HepG2 (cell line): ENCODE data around the gene HAUS1. TPM values are rescaled to one million over a fixed set of nuclear protein-coding genes. Genes with fewer than 3 reads are reported as not detected.

Experiments
- ATAC-seq: fragments of 200-7000 bp; cut with Tn5 transposase; 3 replicates; pipeline ENCODE4 v1.9.1; 2020; ENCODE audit warnings: mild to moderate bottlenecking, moderate library complexity
- BruUV-seq: library from RNA; stranded (reverse); fragments of 400-500 nt; replicated peaks from 2 replicates; lab custom pipeline; 2021; lab: Mats Ljungman, UMichigan
- CTCF ChIA-PET: fragments of 300-600 bp; formaldehyde crosslinking; extraction: SDS; loops from one replicate; lab custom pipeline; 2021; ENCODE audit warnings: low total read pairs, inconsistent platforms, low intra/inter-chr PET ratio; lab: Yijun Ruan, JAX
- POLR2A ChIA-PET: fragments of 350-600 bp; sonication (Branson Sonifier 250); formaldehyde crosslinking; loops from one replicate; lab custom pipeline; 2020; ENCODE audit warnings: antibody characterized with exemption, inconsistent platforms; lab: Yijun Ruan, JAX
- DNase-seq: peaks from one replicate; pipeline ENCODE4 v3.0.0-alpha.2; 2015; ENCODE audit warnings: low spot score
- FAIRE-seq: peaks from 3 replicates; lab custom pipeline; 2011; peaks lifted over from hg19 to GRCh38; lab: Jason Lieb, UNC
- H2AFZ ChIP-seq: one replicate; pipeline ENCODE4 v1.6.1; 2011; ENCODE audit warnings: low read length, inconsistent platforms
- H3K27ac ChIP-seq: fragments of 300-600 bp; 3 replicates; pipeline ENCODE4 v1.8.0; 2011; ENCODE audit warnings: mixed run types, mild to moderate bottlenecking, mixed read lengths, low read length, inconsistent platforms; ENCODE audit not compliant: insufficient read depth; ENCODE audit errors: extremely low read length
- H3K27me3 ChIP-seq, 2 experiments: fragments of 200-600 bp in 1 of 2; 2 replicates in 1 of 2; 3 replicates in 1 of 2; pipeline versions ENCODE4 v1.6.0 to v1.8.0; 2011; ENCODE audit warnings: low read length in 2 of 2, mild to moderate bottlenecking in 2 of 2, moderate library complexity in 2 of 2, inconsistent platforms in 1 of 2; ENCODE audit not compliant: insufficient read depth in 2 of 2, control insufficient read depth in 1 of 2
- H3K36me3 ChIP-seq, 2 experiments: fragments of 200-600 bp in 1 of 2; replicated peaks in 1 of 2; 2 replicates in 1 of 2; 3 replicates in 1 of 2; pipeline versions ENCODE4 v1.5.1 to v1.8.0; 2011; ENCODE audit warnings: low read length in 2 of 2, inconsistent platforms in 1 of 2; ENCODE audit not compliant: insufficient read depth in 2 of 2, control insufficient read depth in 1 of 2
- H3K4me1 ChIP-seq: 2 replicates; pipeline ENCODE4 v1.5.1; 2012; ENCODE audit warnings: low read length, inconsistent platforms; ENCODE audit not compliant: insufficient read depth
- H3K4me2 ChIP-seq: 2 replicates; pipeline ENCODE4 v1.6.0; 2011; ENCODE audit warnings: low read depth, low read length, inconsistent platforms
- H3K4me3 ChIP-seq, 3 experiments: fragments of 200-600 bp in 1 of 3; sonication (generic), shearing (Covaris generic) in 1 of 3; replicated peaks in 1 of 3; 2 replicates each; pipeline ENCODE4 v1.5.1; 2011 to 2016; ENCODE audit warnings: low read length in 3 of 3, inconsistent platforms in 2 of 3, low read depth in 2 of 3, mild to moderate bottlenecking in 2 of 3, control low read depth in 1 of 3, mixed read lengths in 1 of 3; ENCODE audit not compliant: insufficient read depth in 1 of 3
- H3K79me2 ChIP-seq: one replicate; pipeline ENCODE4 v1.6.1; 2011; ENCODE audit warnings: low read length, inconsistent platforms; ENCODE audit not compliant: insufficient read depth
- H3K9ac ChIP-seq: 2 replicates; pipeline ENCODE4 v1.6.0; 2011; ENCODE audit warnings: mild to moderate bottlenecking, low read depth, low read length, inconsistent platforms; ENCODE audit not compliant: insufficient read depth
- H3K9me3 ChIP-seq: 2 replicates; pipeline ENCODE4 v1.5.1; 2012; ENCODE audit warnings: mild to moderate bottlenecking, low read length
- H4K20me1 ChIP-seq: 2 replicates; pipeline ENCODE4 v1.6.0; 2011; ENCODE audit warnings: inconsistent platforms, mild to moderate bottlenecking, low read length, moderate library complexity; ENCODE audit not compliant: insufficient read depth
- BHLHE40 ChIP-seq: IDR thresholded peaks from 2 replicates; pipeline ENCODE4 v1.6.1; 2011; ENCODE audit warnings: low read length, improper control_type of control experiment
- EEA1 ChIP-seq: sonication (generic); formaldehyde crosslinking; IDR thresholded peaks from 2 replicates; pipeline ENCODE4 v1.5.1; 2020; ENCODE audit warnings: mild to moderate bottlenecking, missing genetic modification reagents, borderline replicate concordance
- FOXA1 ChIP-seq, 2 experiments: fragments of 450-650 bp in 1 of 2; sonication (generic) in 1 of 2; formaldehyde crosslinking in 1 of 2; IDR thresholded peaks; 2 replicates each; pipeline versions ENCODE4 v1.4.0 to v1.6.1; 2016 to 2020; ENCODE audit warnings: missing genetic modification reagents in 1 of 2
- MIER3 ChIP-seq: IDR thresholded peaks from 2 replicates; pipeline ENCODE4 v1.6.1; 2016; ENCODE audit warnings: missing compliant biosample characterization, borderline replicate concordance
- PLRG1 ChIP-seq: fragments of 450-650 bp; conservative IDR thresholded peaks from 2 replicates; pipeline ENCODE4 v1.6.1; 2016
- ZBTB42 ChIP-seq: sonication (generic); formaldehyde crosslinking; IDR thresholded peaks from 2 replicates; pipeline ENCODE4 v1.5.0; 2020; ENCODE audit warnings: mild to moderate bottlenecking, missing genetic modification reagents
- ZNF678 ChIP-seq: sonication (generic); formaldehyde crosslinking; IDR thresholded peaks from 2 replicates; pipeline ENCODE4 v1.4.0; 2020; ENCODE audit warnings: mild to moderate bottlenecking, missing genetic modification reagents
- WGBS: methylation state at CpG from one replicate; pipeline ENCODE4 v1.1.6; 2017; ENCODE audit warnings: low lambda C conversion rate; 5-methylcytosine and 5-hydroxymethylcytosine counted together
- in situ Hi-C: cut with HindIII; loops from 2 replicates; pipeline ENCODE4 v1.10.0; 2017; ENCODE audit warnings: low pct_unique_long_range_greater_than_20kb; ENCODE audit not compliant: extremely low pct_ligation_motif_present
- intact Hi-C: fragments of 100-400 bp; cut with micrococcal nuclease; formaldehyde crosslinking; loops from one replicate; pipeline ENCODE4 v1.10.0; 2022; ENCODE audit not compliant: unreplicated experiment
- polyA plus RNA-seq, 8 experiments: library from polyadenylated mRNA; depleted of rRNA in 3 of 8; stranded (reverse) in 7 of 8; unstranded in 1 of 8; fragments of >200 nt; fragmentation: Illumina TruSeq in 4 of 8; extraction: Trizol in 4 of 8; gene quantifications; 2 replicates each; pipeline versions ENCODE4 v1.2.1 to v1.2.3, GENCODE V29; 2011 to 2016; ENCODE audit warnings: low read depth in 4 of 8, missing spikeins in 1 of 8, mixed read lengths in 1 of 8; ENCODE audit not compliant: insufficient read depth in 1 of 8
- total RNA-seq, 5 experiments: library from RNA; depleted of rRNA; stranded (reverse); fragments of >200 nt; fragmentation: Illumina TruSeq; extraction: Trizol; gene quantifications; 2 replicates each; pipeline ENCODE4 v1.2.3, GENCODE V29; 2016; ENCODE audit warnings: low read depth in 1 of 5
- TF ChIP-seq, protein P1 (sequence below): IDR thresholded peaks from 2 replicates; pipeline ENCODE4 v1.6.1; 2016; ENCODE audit warnings: low read depth, missing genetic modification reagents, missing compliant biosample characterization
- TF ChIP-seq, protein P2 (sequence below): sonication (generic); formaldehyde crosslinking; IDR thresholded peaks from 2 replicates; pipeline ENCODE4 v1.4.0; 2020; ENCODE audit warnings: missing genetic modification reagents
- TF ChIP-seq, protein P3 (sequence below): IDR thresholded peaks from 2 replicates; pipeline ENCODE4 v1.6.1; 2018; ENCODE audit warnings: missing genetic modification reagents
- TF ChIP-seq, protein P4 (sequence below): IDR thresholded peaks from 2 replicates; pipeline ENCODE4 v1.6.1; 2016; ENCODE audit warnings: missing genetic modification reagents, missing compliant biosample characterization

Gene HAUS1
- total and polyA plus RNA-seq, 2 of the 13 experiments (the other 11 are each of a cell fraction or from before 2014, with no cell fraction given) = 20.6 to 59.2 TPM

DNA sequence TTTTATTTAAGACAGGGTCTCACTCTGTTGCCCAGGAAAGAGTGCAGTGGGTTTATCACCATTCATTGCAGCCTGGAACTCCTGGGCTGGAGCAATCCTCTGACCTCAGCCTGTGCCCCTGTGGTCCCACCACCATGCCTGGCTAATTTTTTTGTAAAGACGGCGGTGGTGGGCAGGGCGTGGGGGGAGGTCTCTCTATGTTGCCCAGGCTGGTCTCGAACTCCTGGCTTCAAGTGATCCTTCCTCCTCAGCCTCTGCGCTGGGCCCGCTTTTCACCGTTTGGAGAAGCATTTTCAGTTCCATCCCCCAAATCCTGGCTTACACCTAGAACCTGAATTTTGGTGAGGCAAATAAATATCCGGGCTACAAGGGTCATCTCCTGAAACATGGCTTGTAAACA is 4.7 kb upstream of the HAUS1 start (continued):
- TF ChIP-seq, protein P1, sequence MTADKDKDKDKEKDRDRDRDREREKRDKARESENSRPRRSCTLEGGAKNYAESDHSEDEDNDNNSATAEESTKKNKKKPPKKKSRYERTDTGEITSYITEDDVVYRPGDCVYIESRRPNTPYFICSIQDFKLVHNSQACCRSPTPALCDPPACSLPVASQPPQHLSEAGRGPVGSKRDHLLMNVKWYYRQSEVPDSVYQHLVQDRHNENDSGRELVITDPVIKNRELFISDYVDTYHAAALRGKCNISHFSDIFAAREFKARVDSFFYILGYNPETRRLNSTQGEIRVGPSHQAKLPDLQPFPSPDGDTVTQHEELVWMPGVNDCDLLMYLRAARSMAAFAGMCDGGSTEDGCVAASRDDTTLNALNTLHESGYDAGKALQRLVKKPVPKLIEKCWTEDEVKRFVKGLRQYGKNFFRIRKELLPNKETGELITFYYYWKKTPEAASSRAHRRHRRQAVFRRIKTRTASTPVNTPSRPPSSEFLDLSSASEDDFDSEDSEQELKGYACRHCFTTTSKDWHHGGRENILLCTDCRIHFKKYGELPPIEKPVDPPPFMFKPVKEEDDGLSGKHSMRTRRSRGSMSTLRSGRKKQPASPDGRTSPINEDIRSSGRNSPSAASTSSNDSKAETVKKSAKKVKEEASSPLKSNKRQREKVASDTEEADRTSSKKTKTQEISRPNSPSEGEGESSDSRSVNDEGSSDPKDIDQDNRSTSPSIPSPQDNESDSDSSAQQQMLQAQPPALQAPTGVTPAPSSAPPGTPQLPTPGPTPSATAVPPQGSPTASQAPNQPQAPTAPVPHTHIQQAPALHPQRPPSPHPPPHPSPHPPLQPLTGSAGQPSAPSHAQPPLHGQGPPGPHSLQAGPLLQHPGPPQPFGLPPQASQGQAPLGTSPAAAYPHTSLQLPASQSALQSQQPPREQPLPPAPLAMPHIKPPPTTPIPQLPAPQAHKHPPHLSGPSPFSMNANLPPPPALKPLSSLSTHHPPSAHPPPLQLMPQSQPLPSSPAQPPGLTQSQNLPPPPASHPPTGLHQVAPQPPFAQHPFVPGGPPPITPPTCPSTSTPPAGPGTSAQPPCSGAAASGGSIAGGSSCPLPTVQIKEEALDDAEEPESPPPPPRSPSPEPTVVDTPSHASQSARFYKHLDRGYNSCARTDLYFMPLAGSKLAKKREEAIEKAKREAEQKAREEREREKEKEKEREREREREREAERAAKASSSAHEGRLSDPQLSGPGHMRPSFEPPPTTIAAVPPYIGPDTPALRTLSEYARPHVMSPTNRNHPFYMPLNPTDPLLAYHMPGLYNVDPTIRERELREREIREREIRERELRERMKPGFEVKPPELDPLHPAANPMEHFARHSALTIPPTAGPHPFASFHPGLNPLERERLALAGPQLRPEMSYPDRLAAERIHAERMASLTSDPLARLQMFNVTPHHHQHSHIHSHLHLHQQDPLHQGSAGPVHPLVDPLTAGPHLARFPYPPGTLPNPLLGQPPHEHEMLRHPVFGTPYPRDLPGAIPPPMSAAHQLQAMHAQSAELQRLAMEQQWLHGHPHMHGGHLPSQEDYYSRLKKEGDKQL (CRISPR knock-in tag) = no peak
- TF ChIP-seq, protein P2, sequence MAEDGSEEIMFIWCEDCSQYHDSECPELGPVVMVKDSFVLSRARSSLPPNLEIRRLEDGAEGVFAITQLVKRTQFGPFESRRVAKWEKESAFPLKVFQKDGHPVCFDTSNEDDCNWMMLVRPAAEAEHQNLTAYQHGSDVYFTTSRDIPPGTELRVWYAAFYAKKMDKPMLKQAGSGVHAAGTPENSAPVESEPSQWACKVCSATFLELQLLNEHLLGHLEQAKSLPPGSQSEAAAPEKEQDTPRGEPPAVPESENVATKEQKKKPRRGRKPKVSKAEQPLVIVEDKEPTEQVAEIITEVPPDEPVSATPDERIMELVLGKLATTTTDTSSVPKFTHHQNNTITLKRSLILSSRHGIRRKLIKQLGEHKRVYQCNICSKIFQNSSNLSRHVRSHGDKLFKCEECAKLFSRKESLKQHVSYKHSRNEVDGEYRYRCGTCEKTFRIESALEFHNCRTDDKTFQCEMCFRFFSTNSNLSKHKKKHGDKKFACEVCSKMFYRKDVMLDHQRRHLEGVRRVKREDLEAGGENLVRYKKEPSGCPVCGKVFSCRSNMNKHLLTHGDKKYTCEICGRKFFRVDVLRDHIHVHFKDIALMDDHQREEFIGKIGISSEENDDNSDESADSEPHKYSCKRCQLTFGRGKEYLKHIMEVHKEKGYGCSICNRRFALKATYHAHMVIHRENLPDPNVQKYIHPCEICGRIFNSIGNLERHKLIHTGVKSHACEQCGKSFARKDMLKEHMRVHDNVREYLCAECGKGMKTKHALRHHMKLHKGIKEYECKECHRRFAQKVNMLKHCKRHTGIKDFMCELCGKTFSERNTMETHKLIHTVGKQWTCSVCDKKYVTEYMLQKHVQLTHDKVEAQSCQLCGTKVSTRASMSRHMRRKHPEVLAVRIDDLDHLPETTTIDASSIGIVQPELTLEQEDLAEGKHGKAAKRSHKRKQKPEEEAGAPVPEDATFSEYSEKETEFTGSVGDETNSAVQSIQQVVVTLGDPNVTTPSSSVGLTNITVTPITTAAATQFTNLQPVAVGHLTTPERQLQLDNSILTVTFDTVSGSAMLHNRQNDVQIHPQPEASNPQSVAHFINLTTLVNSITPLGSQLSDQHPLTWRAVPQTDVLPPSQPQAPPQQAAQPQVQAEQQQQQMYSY (CRISPR knock-in tag) = no peak
- TF ChIP-seq BHLHE40 = no peak

DNA sequence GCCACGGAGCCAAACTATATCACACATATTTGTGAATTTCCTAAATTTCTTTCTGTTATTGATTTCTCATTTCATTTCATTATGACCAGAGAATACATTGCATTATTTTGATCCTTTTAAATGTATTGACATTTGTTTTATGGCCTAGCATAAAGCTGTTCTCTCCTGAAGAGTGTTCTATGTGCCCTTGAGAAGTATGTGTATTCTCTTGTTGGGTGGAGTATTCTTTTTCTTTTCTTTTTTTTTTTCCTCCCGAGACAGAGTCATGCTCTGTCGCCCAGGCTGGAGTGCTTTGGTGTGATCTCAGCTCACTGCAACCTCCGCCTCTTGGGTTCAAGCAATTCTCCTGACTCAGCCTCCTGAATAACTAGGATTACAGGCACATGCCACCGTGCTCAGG is 5.2 kb downstream of the HAUS1 start:
- Histone ChIP-seq H3K4me2 (no peak overlapping the region), H2AFZ (no peak overlapping the region), H3K9me3 (no peaks in the 10 kb centered on the region), H3K9ac (no peak overlapping the region), H3K4me1 (no peaks in the 10 kb centered on the region), H3K4me3 (no peak overlapping the region), H3K79me2 (peaks cover 9% of the 10 kb centered on the region), H4K20me1 (no peaks in the 10 kb centered on the region), H3K27me3 (no peaks in the 10 kb centered on the region), H3K36me3 (no peaks in the 10 kb centered on the region; a peak in 1 of 5 replicates), H3K27ac (no peak overlapping the region)
- no TSS peak for BruUV-seq
- CTCF ChIA-PET = no interaction called here
- WGBS = 93% methylated on average over 5 of the region's 5 CpGs
- DNase-seq (no peak), FAIRE-seq (no peak), ATAC-seq (no peak)
- in situ Hi-C loops (no loop called here), intact Hi-C loops (no loop called here)
- TF ChIP-seq, protein P3, sequence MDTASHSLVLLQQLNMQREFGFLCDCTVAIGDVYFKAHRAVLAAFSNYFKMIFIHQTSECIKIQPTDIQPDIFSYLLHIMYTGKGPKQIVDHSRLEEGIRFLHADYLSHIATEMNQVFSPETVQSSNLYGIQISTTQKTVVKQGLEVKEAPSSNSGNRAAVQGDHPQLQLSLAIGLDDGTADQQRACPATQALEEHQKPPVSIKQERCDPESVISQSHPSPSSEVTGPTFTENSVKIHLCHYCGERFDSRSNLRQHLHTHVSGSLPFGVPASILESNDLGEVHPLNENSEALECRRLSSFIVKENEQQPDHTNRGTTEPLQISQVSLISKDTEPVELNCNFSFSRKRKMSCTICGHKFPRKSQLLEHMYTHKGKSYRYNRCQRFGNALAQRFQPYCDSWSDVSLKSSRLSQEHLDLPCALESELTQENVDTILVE = no peak
- no peak for TF ChIP-seq ZNF678 (CRISPR knock-in tag)
- no peak for TF ChIP-seq EEA1 (CRISPR knock-in tag)
- TF ChIP-seq, protein P4, sequence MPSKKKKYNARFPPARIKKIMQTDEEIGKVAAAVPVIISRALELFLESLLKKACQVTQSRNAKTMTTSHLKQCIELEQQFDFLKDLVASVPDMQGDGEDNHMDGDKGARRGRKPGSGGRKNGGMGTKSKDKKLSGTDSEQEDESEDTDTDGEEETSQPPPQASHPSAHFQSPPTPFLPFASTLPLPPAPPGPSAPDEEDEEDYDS (CRISPR knock-in tag) = no peak
- TF ChIP-seq MIER3 (CRISPR knock-in tag) = no peak
- no peak for TF ChIP-seq ZBTB42 (CRISPR knock-in tag)
- TF ChIP-seq FOXA1 (IDR thresholded peaks at IDR 0.05) = no peak
- TF ChIP-seq FOXA1 (CRISPR knock-in tag; IDR thresholded peaks at IDR 0.05) = no peak
- TF ChIP-seq PLRG1 = no peak
- POLR2A ChIA-PET = no interaction called here
